Cortex of kidney (tissue), 1 donor: ENCODE measurements around the gene LRRC32.

Experiments used
- DNase-seq: peaks from one replicate; lab custom pipeline; 2025; lab: John Stamatoyannopoulos, UW

The LRRC32 gene

DNA sequence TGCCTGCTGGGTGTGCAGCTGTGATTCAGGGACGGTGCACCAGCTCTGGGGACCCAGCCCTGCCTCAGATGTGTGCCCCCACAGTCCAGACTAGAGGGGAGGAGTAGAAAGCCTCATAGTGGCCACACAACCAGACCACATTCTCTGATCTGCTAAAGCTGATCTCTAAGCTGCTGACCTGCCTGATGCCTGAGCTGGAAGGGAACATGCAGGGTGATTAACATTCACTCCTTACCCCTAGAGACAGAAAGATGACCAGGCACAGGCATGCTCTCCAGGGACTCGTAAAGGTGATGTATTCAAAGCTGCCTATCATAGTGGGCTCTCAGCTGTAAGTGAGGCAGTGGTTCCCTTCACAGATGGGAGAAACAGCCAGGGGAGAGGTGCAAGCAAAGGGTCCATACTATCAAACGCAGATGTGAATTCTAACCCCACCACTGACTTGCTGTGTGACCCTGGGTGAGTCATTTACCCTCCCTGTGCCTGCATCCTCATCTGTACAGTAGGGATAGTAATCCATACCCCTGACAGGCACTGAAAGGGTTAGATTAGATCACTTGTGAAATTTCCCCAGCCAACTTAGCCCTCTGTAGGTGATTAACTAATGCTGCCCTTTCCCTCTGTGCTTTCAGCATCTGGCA is 29.0 kb upstream of the LRRC32 start:
- no peak for DNase-seq

DNA sequence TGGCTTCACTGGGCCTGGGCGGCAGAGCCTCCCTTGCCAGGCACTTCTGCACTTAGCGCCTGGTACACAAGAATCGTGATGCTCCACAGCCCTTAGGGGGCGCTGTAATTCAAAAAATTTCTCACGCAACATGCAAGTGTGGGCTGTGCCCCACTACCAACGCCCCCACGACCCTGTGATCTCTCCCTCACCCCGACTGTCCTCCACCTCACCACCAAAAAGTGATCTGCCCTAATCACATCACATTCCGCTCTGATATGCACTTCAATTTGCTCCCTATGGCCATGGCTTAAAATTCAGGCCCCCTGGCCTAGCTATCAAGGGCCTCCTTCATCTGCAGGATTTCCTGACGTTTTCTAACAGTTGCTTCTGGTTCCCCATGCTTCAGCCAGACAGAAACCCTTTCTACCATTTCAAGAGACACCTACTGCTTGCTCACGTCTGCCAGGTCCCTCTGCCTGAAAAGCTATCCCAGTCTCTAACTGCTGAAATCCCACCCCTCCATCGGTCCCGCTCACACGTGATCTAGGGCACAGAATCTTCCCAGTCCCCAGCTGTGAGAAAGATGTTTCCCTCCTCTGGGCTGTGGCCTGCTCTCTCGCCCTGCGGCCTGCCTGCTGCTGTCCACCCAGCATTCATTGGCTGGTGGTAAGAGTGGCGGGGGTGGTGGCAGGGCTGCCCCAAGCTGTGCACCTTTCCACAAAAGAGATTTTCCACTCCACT is 27.9 kb upstream of the LRRC32 start:
- no peak for DNase-seq

GRCh38 chr11:76696756-76697155 is 26.2 kb upstream of the LRRC32 start:
- no peak for DNase-seq

GRCh38 chr11:76695771-76696170 is 25.2 kb upstream of the LRRC32 start:
- DNase-seq = no peak

GRCh38 chr11:76695133-76695532 is 24.6 kb upstream of the LRRC32 start:
- DNase-seq = no peak

DNA sequence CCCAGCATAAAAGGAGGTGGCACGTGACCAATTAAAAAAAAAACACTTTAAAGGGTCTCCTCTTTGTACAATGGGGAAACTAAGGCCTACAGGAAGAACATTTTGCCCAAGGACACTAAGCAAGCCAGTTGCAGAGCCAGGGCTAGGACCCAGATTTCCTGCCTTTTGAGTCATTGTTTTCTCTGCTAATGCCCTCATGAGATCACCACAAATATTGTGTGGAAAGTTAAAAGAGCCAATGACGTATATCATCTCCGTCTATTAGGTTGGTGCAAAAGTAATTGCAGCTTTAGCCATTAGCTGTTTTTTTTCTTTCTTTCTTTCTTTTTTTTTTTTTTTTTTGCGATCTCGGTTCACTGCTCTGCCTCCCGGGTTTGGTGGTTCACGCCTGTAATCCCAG is 24.1 kb upstream of the LRRC32 start:
- no peak for DNase-seq

- no peak for DNase-seq
Measured at GRCh38 chr11:76693806-76694205, 23.3 kb upstream of the LRRC32 start.

- DNase-seq = no peak
Measured at GRCh38 chr11:76692956-76693355, 22.4 kb upstream of the LRRC32 start.

GRCh38 chr11:76691655-76692054 is 21.1 kb upstream of the LRRC32 start:
- no peak for DNase-seq

GRCh38 chr11:76690736-76691135 is 20.2 kb upstream of the LRRC32 start:
- no peak for DNase-seq

DNA sequence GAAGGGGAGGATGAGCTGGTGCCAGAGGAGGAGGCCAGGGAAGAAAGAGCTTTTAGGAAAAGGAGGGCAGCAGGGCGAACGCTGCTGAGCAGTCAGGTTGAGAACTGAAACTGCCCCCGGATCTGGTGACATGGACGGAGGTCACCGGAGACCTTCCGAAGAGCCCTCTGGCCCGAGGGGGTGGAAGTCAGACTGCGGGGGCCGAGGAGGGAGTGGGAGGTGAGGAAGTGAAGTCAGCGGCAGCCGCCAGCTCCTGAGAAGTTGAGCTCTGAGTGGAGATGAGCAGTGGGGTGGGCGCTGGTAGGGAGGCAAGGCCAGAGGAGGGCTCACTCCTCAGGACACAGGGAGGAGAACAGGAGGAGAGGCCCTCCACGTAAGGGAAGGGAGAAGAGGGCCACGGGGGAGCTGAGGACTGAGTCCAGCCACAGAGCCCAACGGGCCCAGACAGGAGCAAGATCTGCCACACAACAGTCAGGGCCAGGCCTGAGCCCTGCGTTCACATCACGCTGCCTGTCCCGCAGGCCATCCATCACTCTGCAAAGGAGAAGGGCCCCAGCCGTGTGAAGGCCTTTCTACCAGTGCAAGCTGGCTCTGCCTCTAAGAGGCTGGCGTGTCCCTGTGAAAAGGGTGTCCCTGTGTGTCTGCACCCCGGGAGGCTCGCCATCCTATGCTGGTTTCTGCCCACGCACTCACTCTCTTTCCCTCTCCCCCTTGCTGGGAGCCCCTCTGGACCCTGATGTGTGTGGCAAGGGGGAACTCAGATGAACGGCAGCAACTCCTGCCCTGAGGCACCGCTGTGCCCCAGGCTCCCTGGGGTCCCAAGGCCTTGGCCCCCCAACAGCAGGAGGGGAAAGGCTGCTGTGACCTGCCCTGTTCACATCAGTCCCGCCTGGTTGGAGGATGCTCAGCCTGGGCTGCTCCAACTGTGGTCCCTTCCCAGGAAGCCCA is 19.0 kb upstream of the LRRC32 start:
- no peak for DNase-seq

DNA sequence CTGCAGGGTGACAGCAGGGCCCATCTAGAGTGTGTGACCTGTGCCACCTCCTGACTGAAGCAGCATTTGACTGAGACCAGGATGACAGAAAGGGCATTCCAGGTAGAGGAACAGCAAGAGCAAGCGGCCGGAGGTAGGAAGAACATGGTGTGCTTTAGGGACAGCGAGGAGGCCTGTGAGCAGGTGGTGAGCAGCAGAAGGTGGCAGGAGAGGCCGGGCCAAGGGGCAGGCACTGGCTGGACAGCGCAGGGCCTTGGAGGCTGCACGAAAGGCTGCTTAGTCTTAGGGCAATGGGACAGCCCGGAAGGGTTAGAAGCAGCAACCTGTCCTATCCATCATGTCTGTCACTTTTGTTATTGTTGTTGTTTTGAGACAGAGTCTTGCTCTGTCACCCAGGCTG is 17.6 kb upstream of the LRRC32 start:
- DNase-seq = no peak

- DNase-seq = no peak
Measured at GRCh38 chr11:76686261-76687079, 15.9 kb upstream of the LRRC32 start.

GRCh38 chr11:76685831-76686230 is 15.3 kb upstream of the LRRC32 start:
- DNase-seq = no peak

- DNase-seq = no peak
Measured at GRCh38 chr11:76685237-76685636, 14.7 kb upstream of the LRRC32 start.

GRCh38 chr11:76684516-76684915 is 14.0 kb upstream of the LRRC32 start:
- DNase-seq = no peak

GRCh38 chr11:76683161-76684095 is 12.9 kb upstream of the LRRC32 start:
- no peak for DNase-seq

GRCh38 chr11:76682684-76683083 is 12.1 kb upstream of the LRRC32 start:
- no peak for DNase-seq

- DNase-seq = no peak
Measured at GRCh38 chr11:76682106-76682505, 11.6 kb upstream of the LRRC32 start.

- no peak for DNase-seq
Measured at GRCh38 chr11:76680518-76681425, 10.2 kb upstream of the LRRC32 start.
